GM12801 (cell line): ENCODE results near the gene POLR3K.

Source experiments
- CTCF ChIP-seq: IDR thresholded peaks from one replicate; pipeline ENCODE4 v1.5.1; 2011; ENCODE audit warnings: control low read depth; ENCODE audit not compliant: insufficient read length; ENCODE audit errors: extremely low read depth

The POLR3K gene

GRCh38 chr16:71540-72401 is 18.4 kb upstream of the POLR3K start:
- no peak for TF ChIP-seq CTCF

- no peak for TF ChIP-seq CTCF
Observed at GRCh38 chr16:71210-71539, 17.8 kb upstream of the POLR3K start.

GRCh38 chr16:69181-69580 is 15.8 kb upstream of the POLR3K start:
- TF ChIP-seq CTCF, result no peak

GRCh38 chr16:67884-68789 is 14.7 kb upstream of the POLR3K start:
- TF ChIP-seq CTCF, result no peak

GRCh38 chr16:67183-67791 is 13.9 kb upstream of the POLR3K start:
- TF ChIP-seq CTCF, result no peak

- no peak for TF ChIP-seq CTCF
Observed at GRCh38 chr16:66309-67182, 13.1 kb upstream of the POLR3K start.
